Esophagus squamous epithelium (tissue), 4 donors: ENCODE results near the gene PEAK1.
"Not testable (repeated sequence)": the region's sequence is repeated elsewhere in the genome, so short reads cannot be mapped to it uniquely, and the experiment has no call there.

Experiments
- CTCF ChIP-seq, 6 experiments: fragments of 450-650 bp in 4 of 6; fragments of 200-600 bp in 2 of 6; sonication (generic) in 2 of 6; IDR thresholded peaks; one replicate each; pipeline ENCODE4 v1.5.1; 2016 to 2019; ENCODE audit warnings: antibody characterized with exemption in 6 of 6, mild to moderate bottlenecking in 4 of 6, moderate library complexity in 4 of 6
- POLR2A ChIP-seq, 4 donors: fragments of 450-650 bp; IDR thresholded peaks; one replicate each; pipeline ENCODE4 v1.6.1; 2017; ENCODE audit warnings: antibody characterized with exemption in 4 of 4, mild to moderate bottlenecking in 4 of 4, moderate library complexity in 3 of 4

- TF ChIP-seq CTCF, POLR2A (IDR thresholded peaks at IDR 0.05): not testable (repeated sequence)
Measured at GRCh38 chr15:77406173-77406759, 13.6 kb downstream of the PEAK1 start.
